HUES48 (cell line): ENCODE results near the gene KAT6B.

Experiments used
- H3K27ac ChIP-seq: one replicate; pipeline ENCODE4 v1.7.0; 2013; ENCODE audit warnings: low read depth, low read length, inconsistent platforms
- H3K27me3 ChIP-seq: 2 replicates; pipeline ENCODE4 v1.6.1; 2013; ENCODE audit warnings: mild to moderate bottlenecking, low read length; ENCODE audit not compliant: control insufficient read depth, insufficient read depth
- H3K36me3 ChIP-seq: 2 replicates; pipeline ENCODE4 v1.6.1; 2013; ENCODE audit warnings: low read length; ENCODE audit not compliant: control insufficient read depth, insufficient read depth
- H3K4me1 ChIP-seq: 2 replicates; pipeline ENCODE4 v1.6.1; 2013; ENCODE audit warnings: mild to moderate bottlenecking, low read length; ENCODE audit not compliant: control insufficient read depth, insufficient read depth
- H3K4me3 ChIP-seq: 2 replicates; pipeline ENCODE4 v1.5.1; 2013; ENCODE audit warnings: mild to moderate bottlenecking, low read depth, low read length
- H3K9ac ChIP-seq: 2 replicates; pipeline ENCODE4 v1.6.1; 2013; ENCODE audit warnings: mild to moderate bottlenecking, low read depth, low read length, moderate library complexity
- H3K9me3 ChIP-seq: 2 replicates; pipeline ENCODE4 v1.6.1; 2013; ENCODE audit warnings: low read length; ENCODE audit not compliant: control insufficient read depth, insufficient read depth

The KAT6B gene

DNA sequence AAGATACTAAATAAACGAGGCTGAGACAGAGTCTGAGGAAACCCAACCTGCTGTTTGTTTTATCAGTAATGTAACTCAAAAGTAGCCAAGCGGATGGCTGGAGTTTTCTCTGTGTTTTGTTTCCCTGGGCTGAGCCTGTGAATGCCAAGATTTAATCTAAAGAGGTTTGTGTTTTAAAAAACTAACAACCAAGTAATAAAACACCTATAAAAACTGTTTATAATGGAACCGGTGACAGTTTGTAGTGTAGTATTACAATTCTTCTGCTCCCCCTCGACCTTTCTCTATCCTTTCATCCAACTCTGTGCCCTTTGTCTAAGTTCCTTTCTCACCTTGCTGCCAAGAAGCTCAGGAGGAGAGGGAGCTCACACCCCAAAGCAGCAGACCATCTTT is 2.6 kb upstream of the KAT6B start:
- Histone ChIP-seq H3K9ac (no peak overlapping the region), H3K4me1 (peaks cover 11% of the 10 kb centered on the region), H3K36me3 (no peaks in the 10 kb centered on the region), H3K4me3 (peak overlapping the region; percentile 95), H3K27ac (no peak overlapping the region), H3K27me3 (no peaks in the 10 kb centered on the region), H3K9me3 (no peaks in the 10 kb centered on the region)

DNA sequence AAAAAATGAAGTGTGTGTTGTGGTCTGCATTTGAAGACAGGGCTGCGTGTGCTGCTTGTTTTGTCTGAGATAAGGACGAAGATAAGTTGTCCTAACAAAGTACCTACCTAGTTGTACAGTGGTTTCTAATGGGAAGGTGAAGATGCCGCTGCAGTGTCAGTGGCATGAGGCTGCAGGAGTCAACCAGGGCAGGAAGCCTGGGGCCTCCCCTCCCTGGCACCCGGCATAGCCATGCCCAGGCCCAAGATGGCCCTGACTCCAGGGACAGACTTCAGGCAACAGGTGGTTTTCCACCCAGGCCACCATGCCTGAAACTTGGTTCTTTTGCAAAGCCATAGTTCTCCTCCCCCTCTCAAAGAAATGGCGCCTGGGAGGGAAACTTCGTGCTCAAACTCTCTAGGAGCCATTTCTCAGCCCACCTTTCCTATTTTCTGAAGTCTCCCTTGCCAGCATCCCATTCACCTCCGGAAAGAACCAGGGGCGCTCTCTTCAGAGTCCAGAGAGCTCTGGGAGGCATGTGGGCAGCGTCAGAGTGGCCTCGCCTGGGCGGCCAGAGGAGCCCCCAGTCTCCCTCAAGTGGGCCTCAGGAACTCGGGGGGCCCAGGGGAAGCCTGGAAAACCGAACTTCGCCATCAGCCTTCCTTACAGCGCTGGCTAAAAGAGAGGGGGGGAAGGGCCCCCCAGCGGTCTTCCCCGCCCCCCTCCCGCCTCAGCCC is 2.1 kb upstream of the KAT6B start:
- peak overlapping the region; percentile 24; the same call in 1 of the 2 replicates for H3K9ac ChIP-seq
- peak overlapping the region; percentile 95 for H3K4me3 ChIP-seq
- H3K27me3 ChIP-seq = no peaks in the 10 kb centered on the region
- H3K4me1 ChIP-seq = peaks cover 11% of the 10 kb centered on the region
- H3K36me3 ChIP-seq = no peaks in the 10 kb centered on the region
- no peak overlapping the region for H3K27ac ChIP-seq
- no peaks in the 10 kb centered on the region for H3K9me3 ChIP-seq

DNA sequence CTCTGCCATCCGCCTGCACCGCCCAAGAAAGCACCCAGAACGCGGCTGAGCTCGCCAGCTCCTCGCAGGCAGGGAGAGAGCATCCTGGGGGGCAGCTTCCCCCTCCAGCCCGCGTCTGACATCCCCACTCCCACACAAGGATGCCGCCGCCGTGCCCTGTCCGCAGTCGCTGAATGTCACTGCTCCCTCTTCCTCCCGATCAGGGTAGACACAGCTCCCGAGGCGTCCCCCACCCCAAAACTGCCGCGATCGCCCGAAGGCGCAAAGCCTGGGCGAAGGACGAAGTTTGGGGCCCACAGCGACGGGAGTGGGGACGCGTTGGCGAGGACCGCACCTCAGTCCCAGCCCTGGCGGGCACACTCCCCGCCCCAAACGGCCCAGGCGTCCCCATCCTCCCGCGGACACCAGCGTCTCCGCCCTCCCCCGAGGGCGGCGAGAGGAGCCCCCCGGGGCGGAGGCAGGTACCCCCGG is 1.5 kb upstream of the KAT6B start:
- H3K4me1 ChIP-seq = peaks cover 11% of the 10 kb centered on the region
- H3K36me3 ChIP-seq = no peaks in the 10 kb centered on the region
- no peaks in the 10 kb centered on the region for H3K27me3 ChIP-seq
- H3K27ac ChIP-seq = no peak overlapping the region
- H3K4me3 ChIP-seq = peak overlapping the region; percentile 95
- no peaks in the 10 kb centered on the region for H3K9me3 ChIP-seq
- H3K9ac ChIP-seq = peak overlapping the region; percentile 44; the same call in 1 of the 2 replicates

- H3K9me3 ChIP-seq = no peaks in the 10 kb centered on the region
- no peaks in the 10 kb centered on the region for H3K36me3 ChIP-seq
- H3K27ac ChIP-seq = peak overlapping the region; percentile 87
- H3K9ac ChIP-seq = peak overlapping the region; percentile 76
- H3K4me3 ChIP-seq = peak overlapping the region; percentile 95
- H3K27me3 ChIP-seq = no peaks in the 10 kb centered on the region
- H3K4me1 ChIP-seq = peaks cover 11% of the 10 kb centered on the region
Observed at GRCh38 chr10:74825371-74826141, 844 bp upstream of the KAT6B start.

DNA sequence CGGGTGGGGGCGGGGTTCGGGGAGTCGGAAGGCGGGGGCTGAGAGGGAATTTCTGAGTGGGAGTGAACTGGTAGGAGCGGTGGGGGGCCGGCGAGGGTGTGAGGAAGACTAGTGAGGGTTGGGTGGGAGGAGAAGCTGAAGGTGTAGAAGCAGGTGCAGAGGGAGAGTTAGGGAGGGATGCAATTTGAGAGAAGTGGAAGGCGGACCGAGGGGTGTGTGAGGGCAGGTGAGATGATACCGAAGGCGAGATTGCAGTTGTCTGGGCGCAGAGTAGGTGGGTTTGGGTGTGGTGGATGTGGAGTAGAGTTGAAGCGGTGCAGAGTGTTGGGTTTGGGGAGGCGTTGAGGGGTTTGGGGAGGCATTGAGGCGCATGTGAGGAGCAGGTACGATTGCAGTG is 643 bp downstream of the KAT6B start:
- H3K4me1 ChIP-seq = peaks cover 11% of the 10 kb centered on the region
- peak overlapping the region; percentile 42; the same call in 1 of the 2 replicates for H3K9ac ChIP-seq
- H3K27me3 ChIP-seq = no peaks in the 10 kb centered on the region
- H3K36me3 ChIP-seq = no peaks in the 10 kb centered on the region
- no peaks in the 10 kb centered on the region for H3K9me3 ChIP-seq
- H3K4me3 ChIP-seq = peak overlapping the region; percentile 90
- H3K27ac ChIP-seq = no peak overlapping the region

DNA sequence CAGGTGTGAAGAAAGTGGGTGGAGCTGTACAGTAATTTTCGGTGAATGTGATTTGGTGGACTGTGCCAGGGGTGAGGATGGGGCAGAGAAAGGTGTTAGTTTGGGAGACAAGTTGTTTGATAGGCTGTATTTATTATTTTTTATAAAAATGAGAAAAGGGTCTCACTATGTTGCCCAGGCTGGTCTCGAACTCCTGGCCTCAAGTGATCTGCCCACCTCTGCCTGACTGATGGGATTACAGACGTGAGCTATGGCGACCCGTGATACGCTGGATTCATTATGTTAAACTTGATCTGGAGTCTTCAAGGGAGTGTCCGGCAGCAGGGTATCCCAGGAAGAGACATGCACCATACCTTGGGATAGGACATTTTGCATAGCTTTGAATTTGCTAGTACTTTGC is 1.3 kb downstream of the KAT6B start:
- no peak overlapping the region for H3K9ac ChIP-seq
- peak overlapping the region; percentile 90; the same call in 1 of the 2 replicates for H3K4me3 ChIP-seq
- no peaks in the 10 kb centered on the region for H3K9me3 ChIP-seq
- no peak overlapping the region for H3K27ac ChIP-seq
- peaks cover 11% of the 10 kb centered on the region for H3K4me1 ChIP-seq
- no peaks in the 10 kb centered on the region for H3K36me3 ChIP-seq
- no peaks in the 10 kb centered on the region for H3K27me3 ChIP-seq

DNA sequence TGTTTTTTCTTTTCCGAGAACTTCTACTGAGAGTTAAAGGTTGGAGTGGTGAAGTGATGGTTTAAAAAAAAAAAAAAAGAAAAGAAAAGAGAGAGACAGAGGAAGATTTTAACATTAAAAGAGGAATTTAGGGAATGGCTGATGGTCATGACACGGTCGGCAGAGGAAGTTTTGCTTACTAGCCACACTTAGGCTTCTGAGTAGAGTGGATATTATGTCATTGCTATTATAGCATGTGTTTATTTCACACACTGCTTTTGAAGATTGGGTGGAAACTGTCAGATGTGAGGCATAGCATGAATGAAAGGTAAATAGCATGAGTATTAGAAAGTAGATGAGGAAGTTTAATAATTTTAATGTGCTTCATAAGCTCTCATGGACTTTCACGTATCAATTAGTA is 2.5 kb downstream of the KAT6B start:
- no peak overlapping the region for H3K4me3 ChIP-seq
- H3K4me1 ChIP-seq = peaks cover 12% of the 10 kb centered on the region
- no peaks in the 10 kb centered on the region for H3K27me3 ChIP-seq
- H3K9me3 ChIP-seq = no peaks in the 10 kb centered on the region
- no peak overlapping the region for H3K9ac ChIP-seq
- no peaks in the 10 kb centered on the region for H3K36me3 ChIP-seq
- H3K27ac ChIP-seq = no peak overlapping the region

GRCh38 chr10:74831518-74832120 is 5.2 kb downstream of the KAT6B start:
- H3K4me1 ChIP-seq = peaks cover 6% of the 10 kb centered on the region; the same call in 1 of the 2 replicates

GRCh38 chr10:74835963-74836362 is 9.6 kb downstream of the KAT6B start:
- Histone ChIP-seq H3K4me1 (peaks cover 6% of the 10 kb centered on the region; the same call in 1 of the 2 replicates), H3K4me3 (no peak overlapping the region)

More at GRCh38 chr10:74831518-74832120, 5.2 kb downstream of the KAT6B start:
- no peak overlapping the region for H3K4me3 ChIP-seq
- H3K36me3 ChIP-seq = no peaks in the 10 kb centered on the region
- H3K27ac ChIP-seq = no peak overlapping the region
- H3K27me3 ChIP-seq = no peaks in the 10 kb centered on the region
- no peak overlapping the region for H3K9ac ChIP-seq
- no peaks in the 10 kb centered on the region for H3K9me3 ChIP-seq

DNA sequence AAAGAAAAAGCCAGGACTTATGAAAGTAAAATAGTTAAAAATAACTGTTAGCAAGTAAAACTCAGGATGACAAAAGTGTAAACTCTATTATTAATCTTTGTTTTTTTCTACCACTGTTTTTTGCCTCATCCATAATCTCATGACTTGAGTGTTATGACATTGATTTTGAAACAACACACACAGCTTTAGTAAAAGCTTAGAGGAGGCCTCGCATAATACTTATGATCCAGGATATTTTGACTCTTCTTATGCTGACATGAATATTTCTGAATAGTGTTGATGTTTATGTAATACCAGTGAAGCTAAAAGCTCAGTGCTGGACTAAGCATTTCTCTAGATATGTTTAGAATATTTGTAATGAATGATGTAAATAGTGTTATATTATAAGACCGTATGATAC is 10.5 kb downstream of the KAT6B start:
- Histone ChIP-seq H3K27me3 (no peaks in the 10 kb centered on the region), H3K4me3 (no peak overlapping the region), H3K9ac (no peak overlapping the region), H3K4me1 (peaks cover 6% of the 10 kb centered on the region; the same call in 1 of the 2 replicates), H3K27ac (no peak overlapping the region), H3K9me3 (no peaks in the 10 kb centered on the region), H3K36me3 (no peaks in the 10 kb centered on the region)

More at GRCh38 chr10:74835963-74836362, 9.6 kb downstream of the KAT6B start:
- Histone ChIP-seq H3K9me3 (no peaks in the 10 kb centered on the region), H3K36me3 (no peaks in the 10 kb centered on the region), H3K27me3 (no peaks in the 10 kb centered on the region), H3K9ac (no peak overlapping the region), H3K27ac (no peak overlapping the region)
